ENCODE measurements around the gene KLK4.

DNA sequence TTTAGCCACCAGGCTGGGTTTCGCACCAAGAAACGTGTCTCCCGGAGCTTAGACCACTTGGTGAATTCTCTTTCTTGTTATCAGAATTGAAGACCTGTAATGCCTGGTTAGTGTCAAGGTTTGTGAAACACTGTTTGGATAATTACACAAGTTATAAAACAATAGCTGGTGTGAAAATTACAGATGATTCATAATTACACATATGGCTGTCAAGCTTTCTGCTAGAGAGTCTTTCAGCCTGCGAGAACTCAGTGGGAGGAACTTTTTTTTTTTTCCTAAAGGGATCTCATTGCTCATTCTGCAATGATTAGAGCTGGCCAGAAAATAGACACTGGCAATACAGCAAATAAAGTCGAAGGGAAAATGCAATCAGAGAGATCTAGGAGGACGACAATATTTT is 13.4 kb upstream of the KLK4 start:
- TF ChIP-seq SUZ12 (IDR thresholded peaks at IDR 0.05) (no peak), FOXA1 (IDR thresholded peaks at IDR 0.05) (no peak), SP1 (IDR thresholded peaks at IDR 0.05) (no peak)

Data from HEK293T (cell line).